OCI-LY1 (cell line): ENCODE results near the gene CEP85.

Experiments
- EZH2 ChIP-seq: fragments of 200-600 bp; sonication (generic), shearing (Covaris generic); IDR thresholded peaks from 2 replicates; pipeline ENCODE4 v1.8.0; 2017; ENCODE audit warnings: borderline replicate concordance, mixed run types, mild to moderate bottlenecking, antibody characterized with exemption, low read length, moderate library complexity, mixed read lengths
- TF ChIP-seq, protein P1 (sequence below): fragments of 200-600 bp; sonication (generic), shearing (Covaris generic); IDR thresholded peaks from 2 replicates; pipeline ENCODE4 v1.5.1; 2017; ENCODE audit warnings: mild to moderate bottlenecking, antibody characterized with exemption, low read length, moderate library complexity, mixed read lengths

GRCh38 chr1:26300578-26301275 is 66.7 kb downstream of the CEP85 start:
- TF ChIP-seq, protein P1, sequence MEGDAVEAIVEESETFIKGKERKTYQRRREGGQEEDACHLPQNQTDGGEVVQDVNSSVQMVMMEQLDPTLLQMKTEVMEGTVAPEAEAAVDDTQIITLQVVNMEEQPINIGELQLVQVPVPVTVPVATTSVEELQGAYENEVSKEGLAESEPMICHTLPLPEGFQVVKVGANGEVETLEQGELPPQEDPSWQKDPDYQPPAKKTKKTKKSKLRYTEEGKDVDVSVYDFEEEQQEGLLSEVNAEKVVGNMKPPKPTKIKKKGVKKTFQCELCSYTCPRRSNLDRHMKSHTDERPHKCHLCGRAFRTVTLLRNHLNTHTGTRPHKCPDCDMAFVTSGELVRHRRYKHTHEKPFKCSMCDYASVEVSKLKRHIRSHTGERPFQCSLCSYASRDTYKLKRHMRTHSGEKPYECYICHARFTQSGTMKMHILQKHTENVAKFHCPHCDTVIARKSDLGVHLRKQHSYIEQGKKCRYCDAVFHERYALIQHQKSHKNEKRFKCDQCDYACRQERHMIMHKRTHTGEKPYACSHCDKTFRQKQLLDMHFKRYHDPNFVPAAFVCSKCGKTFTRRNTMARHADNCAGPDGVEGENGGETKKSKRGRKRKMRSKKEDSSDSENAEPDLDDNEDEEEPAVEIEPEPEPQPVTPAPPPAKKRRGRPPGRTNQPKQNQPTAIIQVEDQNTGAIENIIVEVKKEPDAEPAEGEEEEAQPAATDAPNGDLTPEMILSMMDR, result no peak
- no peak for TF ChIP-seq EZH2
